ENCODE results near the gene EML6.

EML6 gene

DNA sequence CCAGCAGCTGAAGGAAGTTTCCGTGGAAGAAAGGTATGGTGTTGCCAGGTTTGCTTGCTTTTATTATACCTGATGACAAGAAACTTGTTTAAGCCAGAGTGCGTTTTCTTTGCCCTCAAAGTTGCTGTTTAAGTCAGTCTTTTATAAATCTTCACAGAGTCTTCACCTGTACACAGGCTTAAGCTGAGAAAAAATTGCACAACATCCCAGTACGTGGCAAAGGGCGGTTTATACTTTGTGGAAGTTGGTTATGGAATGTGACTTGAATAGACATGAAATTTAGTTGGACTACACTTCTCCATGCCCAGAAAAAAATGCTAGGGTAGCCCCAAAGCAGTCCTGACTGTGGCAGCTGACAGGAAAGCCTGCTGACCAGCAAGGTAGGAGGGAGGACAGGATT lies 205.3 kb downstream of the EML6 start:
- Histone ChIP-seq H3K9me3 (ENCODE audit: control insufficient read depth, low read length) (no peaks in the 10 kb centered on the region), H3K27me3 (replicated peaks; ENCODE audit: control insufficient read depth, insufficient read depth, low read length, poor library complexity, severe bottlenecking) (no peaks in the 10 kb centered on the region), H3K4me1 (ENCODE audit: control insufficient read depth, insufficient read depth, low read length, poor library complexity, severe bottlenecking) (no peaks in the 10 kb centered on the region), H3K36me3 (ENCODE audit: control insufficient read depth, insufficient read depth, low read length) (no peaks in the 10 kb centered on the region), H3K27ac (ENCODE audit: insufficient read depth, low read length, poor library complexity, severe bottlenecking) (no peak overlapping the region), H3K4me3 (ENCODE audit: insufficient read depth, low read depth, low read length, poor library complexity, severe bottlenecking) (no peak overlapping the region)
- DNase-seq: no peak

DNA sequence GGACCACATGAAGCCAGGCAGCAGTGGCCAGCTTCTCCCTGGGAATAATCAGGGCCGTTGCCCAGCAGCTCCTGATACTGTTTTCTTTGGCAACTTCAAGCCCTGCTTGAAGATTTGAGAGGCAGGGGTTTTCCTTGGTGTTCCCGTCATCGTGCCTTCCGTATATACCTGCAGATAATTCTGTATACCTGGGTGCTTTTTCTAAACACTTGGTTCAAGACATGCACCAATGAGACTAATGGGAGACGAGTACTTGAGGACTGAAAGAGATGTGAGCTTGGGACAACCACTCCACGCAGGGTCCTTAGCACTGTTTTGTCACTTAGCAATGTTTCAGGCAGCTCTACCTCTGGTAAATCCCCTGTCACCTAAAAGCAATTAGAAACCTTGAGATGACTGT lies 208.0 kb downstream of the EML6 start:
- Histone ChIP-seq H3K27ac (ENCODE audit: insufficient read depth, low read length, poor library complexity, severe bottlenecking) (no peak overlapping the region), H3K9me3 (ENCODE audit: control insufficient read depth, low read length) (no peaks in the 10 kb centered on the region), H3K4me1 (ENCODE audit: control insufficient read depth, insufficient read depth, low read length, poor library complexity, severe bottlenecking) (no peaks in the 10 kb centered on the region), H3K4me3 (ENCODE audit: insufficient read depth, low read depth, low read length, poor library complexity, severe bottlenecking) (no peak overlapping the region), H3K27me3 (replicated peaks; ENCODE audit: control insufficient read depth, insufficient read depth, low read length, poor library complexity, severe bottlenecking) (no peaks in the 10 kb centered on the region), H3K36me3 (ENCODE audit: control insufficient read depth, insufficient read depth, low read length) (no peaks in the 10 kb centered on the region)
- DNase-seq: no peak

DNA sequence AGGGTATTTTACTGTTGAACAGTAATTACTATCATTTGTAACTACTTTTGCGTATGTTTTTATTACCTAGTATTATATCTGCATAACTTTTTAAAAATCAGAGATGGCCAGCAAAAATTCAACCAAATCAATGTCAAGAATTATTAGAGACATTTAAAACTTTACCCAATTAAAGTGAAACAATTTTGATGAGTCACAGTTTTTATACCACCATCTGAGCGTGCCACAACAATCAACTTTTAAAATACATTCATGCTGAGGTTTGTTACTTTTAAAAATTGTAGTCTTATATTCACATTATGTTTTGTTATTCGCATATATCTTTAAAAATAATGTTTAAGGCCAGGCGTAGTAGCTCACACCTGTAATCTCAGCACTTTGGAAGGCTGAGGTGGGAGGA lies 211.9 kb downstream of the EML6 start:
- H3K4me1 ChIP-seq (ENCODE audit: control insufficient read depth, insufficient read depth, low read length, poor library complexity, severe bottlenecking): no peaks in the 10 kb centered on the region
- no peaks in the 10 kb centered on the region for H3K36me3 ChIP-seq (ENCODE audit: control insufficient read depth, insufficient read depth, low read length)
- no peaks in the 10 kb centered on the region for H3K27me3 ChIP-seq (replicated peaks; ENCODE audit: control insufficient read depth, insufficient read depth, low read length, poor library complexity, severe bottlenecking)
- H3K27ac ChIP-seq (ENCODE audit: insufficient read depth, low read length, poor library complexity, severe bottlenecking): no peak overlapping the region
- no peaks in the 10 kb centered on the region for H3K9me3 ChIP-seq (ENCODE audit: control insufficient read depth, low read length)
- DNase-seq: no peak
- no peak overlapping the region for H3K4me3 ChIP-seq (ENCODE audit: insufficient read depth, low read depth, low read length, poor library complexity, severe bottlenecking)

DNA sequence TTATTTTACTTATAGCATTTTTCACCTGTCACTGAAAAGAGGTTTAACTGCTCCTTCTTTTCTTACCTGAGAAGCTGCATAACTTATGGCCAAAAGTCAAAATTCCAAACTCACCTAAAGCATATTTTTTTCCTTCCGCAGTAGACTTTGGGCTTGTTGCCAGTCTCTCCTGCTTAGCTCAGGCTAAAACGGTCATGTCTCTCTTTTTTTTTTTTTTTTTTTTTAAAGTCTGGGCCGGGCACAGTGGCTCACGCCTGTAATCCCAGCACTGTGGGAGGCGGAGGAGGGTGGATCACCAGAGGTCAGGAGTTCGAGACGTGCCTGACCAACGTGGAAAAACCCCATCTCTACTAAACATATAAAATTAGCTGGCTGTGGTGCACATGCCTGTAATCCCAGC lies 213.3 kb downstream of the EML6 start:
- no peaks in the 10 kb centered on the region for H3K9me3 ChIP-seq (ENCODE audit: control insufficient read depth, low read length)
- no peaks in the 10 kb centered on the region for H3K27me3 ChIP-seq (replicated peaks; ENCODE audit: control insufficient read depth, insufficient read depth, low read length, poor library complexity, severe bottlenecking)
- no peaks in the 10 kb centered on the region for H3K4me1 ChIP-seq (ENCODE audit: control insufficient read depth, insufficient read depth, low read length, poor library complexity, severe bottlenecking)
- no peak overlapping the region for H3K27ac ChIP-seq (ENCODE audit: insufficient read depth, low read length, poor library complexity, severe bottlenecking)
- H3K4me3 ChIP-seq (ENCODE audit: insufficient read depth, low read depth, low read length, poor library complexity, severe bottlenecking): no peak overlapping the region
- DNase-seq: no peak
- no peaks in the 10 kb centered on the region for H3K36me3 ChIP-seq (ENCODE audit: control insufficient read depth, insufficient read depth, low read length)

DNA sequence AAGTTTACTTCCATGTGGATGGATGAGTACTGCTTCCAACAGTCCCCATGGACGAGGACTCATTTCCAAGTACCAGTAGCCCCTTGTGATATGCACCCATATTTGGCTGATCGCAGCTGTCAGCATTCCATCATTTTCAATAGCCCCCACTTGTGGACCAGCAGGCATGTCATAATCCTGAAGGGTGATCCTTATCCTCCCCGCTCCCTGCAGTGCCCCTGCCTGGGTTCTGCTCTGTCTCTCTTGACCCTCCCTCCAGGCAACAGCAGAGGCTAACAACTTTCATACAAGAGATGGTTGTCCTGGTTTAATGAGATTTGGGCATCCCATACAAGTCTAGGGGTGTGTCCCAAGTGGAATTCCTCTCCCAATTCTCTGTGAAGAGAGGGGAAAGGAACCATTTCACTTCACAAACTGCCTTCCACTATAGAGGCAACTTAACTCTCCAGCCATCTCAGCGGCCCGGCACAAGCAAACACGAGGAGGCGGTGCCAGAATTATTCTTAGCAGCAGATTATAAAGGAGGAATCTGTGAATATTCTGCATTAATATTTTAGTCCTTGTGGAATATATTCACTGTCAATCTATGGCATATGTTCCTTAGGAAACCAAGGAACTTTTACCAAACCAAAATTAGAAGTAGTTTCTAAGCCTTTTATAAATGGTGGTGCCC lies 216.1 kb downstream of the EML6 start:
- peaks cover 8% of the 10 kb centered on the region for H3K4me1 ChIP-seq (ENCODE audit: control insufficient read depth, insufficient read depth, low read length, poor library complexity, severe bottlenecking)
- H3K4me3 ChIP-seq (ENCODE audit: insufficient read depth, low read depth, low read length, poor library complexity, severe bottlenecking): no peak overlapping the region
- no peaks in the 10 kb centered on the region for H3K27me3 ChIP-seq (replicated peaks; ENCODE audit: control insufficient read depth, insufficient read depth, low read length, poor library complexity, severe bottlenecking)
- no peaks in the 10 kb centered on the region for H3K9me3 ChIP-seq (ENCODE audit: control insufficient read depth, low read length)
- DNase-seq: no peak
- H3K36me3 ChIP-seq (ENCODE audit: control insufficient read depth, insufficient read depth, low read length): no peaks in the 10 kb centered on the region
- no peak overlapping the region for H3K27ac ChIP-seq (ENCODE audit: insufficient read depth, low read length, poor library complexity, severe bottlenecking)

DNA sequence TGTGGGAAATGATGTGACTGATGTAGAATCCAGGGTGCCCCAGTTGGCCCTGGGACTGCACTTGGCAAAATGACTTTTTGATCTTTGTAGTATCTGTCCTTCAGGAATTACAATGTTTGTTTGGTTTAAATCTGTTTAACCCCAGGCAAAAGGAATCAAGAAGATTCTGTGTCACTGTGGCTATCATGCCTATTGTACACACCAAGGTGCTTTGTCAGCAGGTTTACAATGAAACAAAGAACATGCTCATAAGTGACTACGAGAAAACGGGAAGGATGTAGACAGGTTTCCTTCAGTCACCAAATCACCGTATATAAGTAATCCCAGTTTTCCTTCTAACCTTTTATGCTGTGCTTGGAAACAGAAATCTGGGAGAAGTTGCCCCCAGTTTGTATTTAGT lies 217.3 kb downstream of the EML6 start:
- Histone ChIP-seq H3K27ac (ENCODE audit: insufficient read depth, low read length, poor library complexity, severe bottlenecking) (no peak overlapping the region), H3K4me3 (ENCODE audit: insufficient read depth, low read depth, low read length, poor library complexity, severe bottlenecking) (no peak overlapping the region), H3K9me3 (ENCODE audit: control insufficient read depth, low read length) (no peaks in the 10 kb centered on the region), H3K4me1 (ENCODE audit: control insufficient read depth, insufficient read depth, low read length, poor library complexity, severe bottlenecking) (peaks cover 8% of the 10 kb centered on the region), H3K27me3 (replicated peaks; ENCODE audit: control insufficient read depth, insufficient read depth, low read length, poor library complexity, severe bottlenecking) (no peaks in the 10 kb centered on the region), H3K36me3 (ENCODE audit: control insufficient read depth, insufficient read depth, low read length) (no peaks in the 10 kb centered on the region)
- no peak for DNase-seq

DNA sequence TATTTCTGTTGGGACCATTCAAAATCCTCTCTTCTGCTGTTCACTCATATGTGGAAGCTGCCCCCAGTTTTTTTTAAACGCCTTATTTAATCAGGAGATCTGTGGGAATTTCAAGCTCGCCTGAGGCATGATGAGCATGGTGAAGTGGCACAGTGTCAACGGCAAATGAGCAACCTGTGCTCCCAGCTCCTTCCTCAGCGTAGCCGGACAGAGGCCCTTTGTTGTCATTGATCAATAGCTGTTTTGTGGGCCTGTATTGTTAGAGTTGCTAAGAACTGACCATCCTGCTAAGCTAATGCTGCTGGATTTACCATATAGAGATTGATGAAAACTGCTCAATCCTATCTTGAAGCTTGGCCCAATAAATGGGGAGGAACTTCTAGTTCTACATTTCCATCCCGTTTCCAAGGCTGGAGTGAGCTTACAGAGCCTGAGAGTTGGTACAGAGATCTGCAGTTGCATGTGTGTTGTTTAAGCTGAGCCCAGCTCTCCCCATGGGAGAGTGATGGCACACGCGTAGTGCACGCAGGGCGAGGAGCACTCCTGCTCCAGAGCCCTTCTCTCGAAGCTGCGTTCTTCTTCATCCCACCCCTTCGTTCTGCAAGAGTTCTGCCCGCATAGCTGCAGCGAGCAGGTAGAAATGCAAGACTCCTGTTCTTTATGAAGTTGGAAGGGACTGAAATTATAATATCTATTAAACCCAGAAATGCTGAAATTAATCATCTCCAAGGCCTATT lies 218.0 kb downstream of the EML6 start:
- Histone ChIP-seq H3K4me3 (ENCODE audit: insufficient read depth, low read depth, low read length, poor library complexity, severe bottlenecking) (no peak overlapping the region), H3K27me3 (replicated peaks; ENCODE audit: control insufficient read depth, insufficient read depth, low read length, poor library complexity, severe bottlenecking) (no peaks in the 10 kb centered on the region), H3K36me3 (ENCODE audit: control insufficient read depth, insufficient read depth, low read length) (no peaks in the 10 kb centered on the region), H3K4me1 (ENCODE audit: control insufficient read depth, insufficient read depth, low read length, poor library complexity, severe bottlenecking) (peaks cover 8% of the 10 kb centered on the region), H3K9me3 (ENCODE audit: control insufficient read depth, low read length) (no peaks in the 10 kb centered on the region), H3K27ac (ENCODE audit: insufficient read depth, low read length, poor library complexity, severe bottlenecking) (no peak overlapping the region)
- DNase-seq: no peak

DNA sequence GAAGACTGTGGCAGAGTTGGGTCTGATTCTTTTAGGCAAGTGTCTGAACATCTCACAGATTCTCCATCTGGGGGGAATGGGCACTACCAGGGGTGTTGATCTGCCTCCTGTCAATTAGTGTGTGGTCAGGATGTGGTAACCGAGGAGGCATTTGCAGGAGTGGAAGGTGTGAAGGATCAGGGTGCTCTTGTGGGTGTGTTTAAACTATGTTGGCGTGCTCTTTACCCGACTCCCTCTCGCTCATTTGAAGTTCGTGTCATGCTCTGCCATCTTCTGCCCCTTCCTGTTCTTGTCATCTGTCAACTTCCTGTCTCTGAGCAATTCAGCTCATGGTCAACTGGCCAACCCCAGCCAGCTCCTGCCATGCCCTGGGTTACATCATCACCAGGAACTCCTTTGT lies 218.9 kb downstream of the EML6 start:
- no peaks in the 10 kb centered on the region for H3K36me3 ChIP-seq (ENCODE audit: control insufficient read depth, insufficient read depth, low read length)
- H3K4me3 ChIP-seq (ENCODE audit: insufficient read depth, low read depth, low read length, poor library complexity, severe bottlenecking): no peak overlapping the region
- H3K27ac ChIP-seq (ENCODE audit: insufficient read depth, low read length, poor library complexity, severe bottlenecking): no peak overlapping the region
- peaks cover 8% of the 10 kb centered on the region for H3K4me1 ChIP-seq (ENCODE audit: control insufficient read depth, insufficient read depth, low read length, poor library complexity, severe bottlenecking)
- H3K9me3 ChIP-seq (ENCODE audit: control insufficient read depth, low read length): no peaks in the 10 kb centered on the region
- DNase-seq: no peak
- H3K27me3 ChIP-seq (replicated peaks; ENCODE audit: control insufficient read depth, insufficient read depth, low read length, poor library complexity, severe bottlenecking): no peaks in the 10 kb centered on the region

DNA sequence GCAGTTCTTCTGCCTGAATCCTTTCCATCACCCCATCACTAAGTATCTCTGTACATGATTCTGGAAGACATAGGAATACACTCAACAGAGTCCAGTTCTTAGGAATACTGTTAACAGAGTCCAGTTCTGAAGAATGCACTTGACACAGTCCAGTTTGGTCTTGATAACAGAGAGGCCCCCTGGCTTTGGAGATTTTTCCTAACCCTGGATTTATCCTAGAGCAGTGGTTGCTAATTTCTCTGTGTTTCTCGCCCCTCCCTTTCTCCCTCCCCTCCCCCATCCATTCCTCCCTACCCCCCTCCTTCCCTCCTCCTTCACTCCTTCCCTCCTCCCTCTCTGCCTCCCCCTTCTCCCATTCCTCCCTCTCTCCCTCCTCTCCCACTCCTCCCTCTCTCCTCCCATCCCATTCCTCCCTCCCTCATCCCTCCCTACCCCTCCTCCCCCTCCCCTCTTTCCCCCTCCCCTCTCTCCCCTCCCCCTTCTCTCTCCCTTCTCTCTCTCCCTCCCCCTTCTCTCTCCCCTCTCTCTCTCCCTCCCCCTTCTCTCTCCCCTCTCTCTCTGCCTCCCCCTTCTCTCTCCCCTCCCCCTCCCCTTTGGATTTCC lies 221.4 kb downstream of the EML6 start:
- Histone ChIP-seq H3K4me3 (ENCODE audit: insufficient read depth, low read depth, low read length, poor library complexity, severe bottlenecking) (no peak overlapping the region), H3K27ac (ENCODE audit: insufficient read depth, low read length, poor library complexity, severe bottlenecking) (no peak overlapping the region), H3K4me1 (ENCODE audit: control insufficient read depth, insufficient read depth, low read length, poor library complexity, severe bottlenecking) (peaks cover 8% of the 10 kb centered on the region), H3K27me3 (replicated peaks; ENCODE audit: control insufficient read depth, insufficient read depth, low read length, poor library complexity, severe bottlenecking) (no peaks in the 10 kb centered on the region), H3K9me3 (ENCODE audit: control insufficient read depth, low read length) (no peaks in the 10 kb centered on the region), H3K36me3 (ENCODE audit: control insufficient read depth, insufficient read depth, low read length) (no peaks in the 10 kb centered on the region)
- no peak for DNase-seq
